Measurements from ENCODE around the gene CARD11. TPM values are rescaled to one million over a fixed set of nuclear protein-coding genes. Genes with fewer than 3 reads are reported as not detected.

Gene CARD11
- total RNA-seq, 1 experiment from 2014 or later, result 0.57 TPM

- no peaks in the 10 kb centered on the region for H3K36me3 ChIP-seq (ENCODE audit: control insufficient read depth in 1 of 2, insufficient read depth in 2 of 2, low read length in 2 of 2)
- H3K4me1 ChIP-seq (ENCODE audit: control insufficient read depth in 1 of 2, insufficient read depth in 2 of 2, low read length in 2 of 2), result no peaks in the 10 kb centered on the region
- H4K20me1 ChIP-seq (ENCODE audit: insufficient read depth), result no peaks in the 10 kb centered on the region
- H3K9me2 ChIP-seq (ENCODE audit: insufficient read depth), result no peaks in the 10 kb centered on the region
- H2AFZ ChIP-seq (ENCODE audit: low read depth, low read length, poor library complexity, severe bottlenecking), result no peak overlapping the region
- BruUV-seq (replicated peaks), result no TSS peak
- CTCF ChIA-PET, result no interaction called here
- no peaks in the 10 kb centered on the region for H3K79me2 ChIP-seq (ENCODE audit: insufficient read depth, low read length)
- ATAC-seq, result no peak
- no peak overlapping the region for H3K4me3 ChIP-seq (replicated peaks in 1 of 2; ENCODE audit: low read depth in 1 of 2, low read length in 2 of 2)
- intact Hi-C loops (cut with micrococcal nuclease), result no loop called here
- no peak for DNase-seq (ENCODE audit: low read depth, low spot score)
- no peak for TF ChIP-seq ZBTB33 (IDR thresholded peaks at IDR 0.05; ENCODE audit: extremely low read depth, insufficient replicate concordance, low read length)
- TF ChIP-seq CBX3 (IDR thresholded peaks at IDR 0.05; ENCODE audit: low read depth), result no peak
- TF ChIP-seq ZFX (IDR thresholded peaks at IDR 0.05), result no peak
- TF ChIP-seq EGR1 (IDR thresholded peaks at IDR 0.05; ENCODE audit: low read depth), result no peak
- TF ChIP-seq JUND (IDR thresholded peaks at IDR 0.05), result no peak
- TF ChIP-seq EZH2phosphoT487 (IDR thresholded peaks at IDR 0.05; ENCODE audit: borderline replicate concordance), result no peak
- no peak for TF ChIP-seq TCF7L2 (IDR thresholded peaks at IDR 0.05; ENCODE audit: borderline replicate concordance, extremely low read depth, insufficient read depth, insufficient read length)
- RAD21 ChIA-PET (ENCODE audit: low non-redundant PET in 1 of 2, low total read pairs in 2 of 2, uncharacterized antibody in 2 of 2, unreplicated experiment in 2 of 2), result no interaction called here
- no peaks in the 10 kb centered on the region for H3K9me3 ChIP-seq (ENCODE audit: control insufficient read depth in 1 of 2, insufficient read depth in 1 of 2, low read depth in 1 of 2, low read length in 2 of 2)
- no peak overlapping the region for H3K9ac ChIP-seq (ENCODE audit: low read length)
- POLR2A ChIA-PET, result interaction anchor here (1.3 kb wide), 1 partner anchor 30 kb away, joined by 3 read pairs; no protein-coding TSS in a partner anchor
- no peak overlapping the region for H3K4me2 ChIP-seq (ENCODE audit: low read length)
- no peaks in the 10 kb centered on the region for H3K27me3 ChIP-seq (ENCODE audit: insufficient read depth, low read length)
- H3K27ac ChIP-seq (ENCODE audit: low read depth, low read length), result no peak overlapping the region
Measured at GRCh38 chr7:2904202-2904601, 139.5 kb downstream of the CARD11 start.

- no peak for DNase-seq (ENCODE audit: low read depth, low spot score)
- RAD21 ChIA-PET (ENCODE audit: low non-redundant PET in 1 of 2, low total read pairs in 2 of 2, uncharacterized antibody in 2 of 2, unreplicated experiment in 2 of 2), result no interaction called here
- H3K4me2 ChIP-seq (ENCODE audit: low read length), result no peak overlapping the region
- intact Hi-C loops (cut with micrococcal nuclease), result no loop called here
- no peaks in the 10 kb centered on the region for H3K79me2 ChIP-seq (ENCODE audit: insufficient read depth, low read length)
- no peak overlapping the region for H2AFZ ChIP-seq (ENCODE audit: low read depth, low read length, poor library complexity, severe bottlenecking)
- H3K27me3 ChIP-seq (ENCODE audit: insufficient read depth, low read length), result no peaks in the 10 kb centered on the region
- CTCF ChIA-PET, result no interaction called here
- no peak overlapping the region for H3K4me3 ChIP-seq (replicated peaks in 1 of 2; ENCODE audit: low read depth in 1 of 2, low read length in 2 of 2)
- no peaks in the 10 kb centered on the region for H3K9me2 ChIP-seq (ENCODE audit: insufficient read depth)
- H3K9me3 ChIP-seq (ENCODE audit: control insufficient read depth in 1 of 2, insufficient read depth in 1 of 2, low read depth in 1 of 2, low read length in 2 of 2), result no peaks in the 10 kb centered on the region
- no peaks in the 10 kb centered on the region for H3K36me3 ChIP-seq (ENCODE audit: control insufficient read depth in 1 of 2, insufficient read depth in 2 of 2, low read length in 2 of 2)
- no peak for TF ChIP-seq ATF3 (IDR thresholded peaks at IDR 0.05)
- TF ChIP-seq RAD21 (IDR thresholded peaks at IDR 0.05; ENCODE audit: low read depth), result no peak
- TF ChIP-seq FOSL1 (IDR thresholded peaks at IDR 0.05; ENCODE audit: low read depth), result no peak
- no peak for TF ChIP-seq POLR2A (IDR thresholded peaks at IDR 0.05; ENCODE audit: borderline replicate concordance, extremely low read depth, insufficient read depth, insufficient read length)
- TF ChIP-seq ZFX (IDR thresholded peaks at IDR 0.05), result no peak
- no peak for TF ChIP-seq CEBPB (IDR thresholded peaks at IDR 0.05; ENCODE audit: low read depth)
- no peak for TF ChIP-seq YY1 (IDR thresholded peaks at IDR 0.05; ENCODE audit: extremely low read depth, insufficient replicate concordance, low read depth, low read length)
- TF ChIP-seq JUND (IDR thresholded peaks at IDR 0.05), result no peak
- no peak overlapping the region for H3K27ac ChIP-seq (ENCODE audit: low read depth, low read length)
- no peak for ATAC-seq
- POLR2A ChIA-PET, result no interaction called here
- H4K20me1 ChIP-seq (ENCODE audit: insufficient read depth), result no peaks in the 10 kb centered on the region
- no peak overlapping the region for H3K9ac ChIP-seq (ENCODE audit: low read length)
- no peaks in the 10 kb centered on the region for H3K4me1 ChIP-seq (ENCODE audit: control insufficient read depth in 1 of 2, insufficient read depth in 2 of 2, low read length in 2 of 2)
- BruUV-seq (replicated peaks), result no TSS peak
Measured at GRCh38 chr7:2903682-2904162, 139.9 kb downstream of the CARD11 start.
